Hematopoietic multipotent progenitor cell treated with erythropoietin and hydrocortisone succinate and interleukin-3 and kit ligand, for 8 days (in vitro differentiated cells): ENCODE results near the gene PLEKHG2.

Experiments used
- DNase-seq: peaks from one replicate; pipeline ENCODE4 v3.0.0-alpha.2; 2015

The PLEKHG2 gene

DNA sequence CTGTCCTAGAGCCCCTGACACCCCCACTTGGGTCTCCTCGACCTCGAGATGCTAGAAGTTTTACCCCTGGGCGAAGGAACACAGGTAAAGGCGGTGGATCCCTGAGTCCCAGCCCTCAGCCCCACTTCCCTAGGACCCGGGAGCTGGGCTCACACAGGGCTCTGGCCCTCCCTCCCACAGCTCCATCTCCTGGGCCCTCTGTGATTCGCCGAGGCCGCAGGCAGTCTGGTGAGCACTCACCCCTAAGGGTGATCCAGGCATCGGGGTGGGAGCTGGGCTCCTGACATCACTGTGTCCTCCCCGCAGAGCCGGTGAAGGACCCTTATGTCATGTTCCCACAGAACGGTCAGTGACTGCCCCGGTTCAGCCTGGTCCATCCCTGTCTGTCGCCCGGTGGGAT, 8.3 kb downstream of the PLEKHG2 start:
- no peak for DNase-seq

DNA sequence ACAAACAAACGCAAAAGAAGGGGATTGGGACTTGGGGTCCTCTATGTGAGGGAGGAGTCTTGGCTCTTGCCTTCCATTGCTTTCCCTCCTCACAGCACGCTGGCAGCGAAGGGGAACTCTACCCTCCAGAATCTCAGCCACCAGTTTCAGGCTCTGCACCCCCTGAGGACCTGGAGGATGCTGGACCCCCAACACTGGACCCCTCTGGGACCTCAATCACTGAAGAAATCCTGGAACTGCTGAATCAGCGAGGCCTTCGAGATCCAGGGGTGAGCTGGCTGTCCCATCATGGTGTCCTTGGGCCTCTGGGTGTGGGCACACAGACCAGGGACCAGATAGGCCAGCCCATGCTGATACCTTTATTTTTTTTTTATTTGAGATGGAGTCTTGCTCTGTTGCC, 9.6 kb downstream of the PLEKHG2 start:
- DNase-seq: no peak

DNA sequence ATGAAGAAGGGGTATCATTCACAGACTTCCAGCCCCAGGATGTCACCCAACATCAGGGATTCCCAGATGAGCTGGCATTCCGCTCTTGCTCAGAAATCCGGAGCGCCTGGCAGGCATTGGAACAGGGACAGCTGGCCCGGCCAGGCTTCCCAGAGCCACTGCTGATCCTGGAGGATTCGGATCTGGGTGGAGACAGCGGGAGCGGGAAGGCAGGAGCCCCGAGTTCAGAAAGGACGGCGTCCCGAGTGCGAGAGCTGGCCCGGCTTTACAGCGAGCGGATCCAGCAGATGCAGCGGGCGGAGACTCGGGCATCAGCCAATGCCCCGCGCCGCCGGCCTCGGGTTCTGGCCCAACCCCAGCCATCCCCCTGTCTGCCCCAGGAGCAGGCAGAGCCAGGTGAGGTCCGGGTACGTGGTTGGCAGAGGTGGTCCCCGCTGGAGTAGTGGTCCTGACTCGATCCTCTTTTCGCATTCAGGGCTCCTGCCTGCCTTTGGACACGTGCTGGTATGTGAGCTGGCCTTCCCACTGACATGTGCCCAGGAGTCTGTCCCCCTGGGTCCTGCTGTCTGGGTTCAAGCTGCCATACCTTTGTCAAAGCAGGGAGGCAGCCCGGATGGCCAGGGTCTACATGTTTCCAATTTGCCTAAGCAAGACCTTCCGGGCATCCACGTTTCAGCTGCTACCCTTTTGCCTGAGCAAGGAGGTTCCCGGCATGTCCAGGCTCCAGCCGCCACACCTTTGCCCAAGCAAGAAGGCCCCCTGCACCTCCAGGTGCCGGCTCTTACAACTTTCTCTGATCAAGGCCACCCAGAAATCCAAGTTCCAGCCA, 11.0 kb downstream of the PLEKHG2 start:
- DNase-seq: no peak

DNA sequence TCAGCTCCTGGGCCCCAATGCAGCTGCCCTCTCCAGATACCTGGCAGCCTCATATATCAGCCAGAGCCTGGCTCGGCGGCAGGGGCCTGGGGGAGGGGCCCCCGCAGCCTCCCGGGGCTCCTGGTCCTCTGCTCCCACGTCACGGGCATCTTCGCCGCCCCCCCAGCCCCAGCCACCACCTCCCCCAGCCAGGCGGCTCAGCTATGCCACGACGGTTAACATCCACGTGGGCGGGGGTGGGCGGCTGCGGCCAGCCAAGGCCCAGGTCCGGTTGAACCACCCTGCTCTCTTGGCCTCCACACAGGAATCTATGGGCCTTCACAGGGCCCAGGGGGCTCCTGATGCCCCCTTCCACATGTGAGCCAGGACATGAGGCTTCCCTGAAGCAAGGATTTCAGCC, 12.5 kb downstream of the PLEKHG2 start:
- no peak for DNase-seq

DNA sequence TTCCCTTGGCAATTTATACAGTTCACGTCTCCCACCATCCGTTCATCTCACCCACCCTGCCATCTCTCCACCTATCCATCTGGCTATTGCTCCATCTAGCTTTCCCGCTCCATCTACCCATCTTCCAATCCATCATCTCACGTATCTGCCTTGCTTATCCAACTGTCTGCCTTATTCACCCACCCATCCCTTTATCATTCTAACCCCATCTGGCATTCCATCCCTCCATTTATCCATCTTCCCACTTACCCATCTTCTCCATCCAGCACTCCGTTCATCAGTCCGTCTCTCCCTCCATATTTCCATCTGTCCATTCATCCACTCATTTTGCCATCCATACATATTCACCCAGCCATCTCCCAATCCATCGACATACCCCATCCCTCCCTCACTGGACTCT, 13.3 kb downstream of the PLEKHG2 start:
- no peak for DNase-seq

DNA sequence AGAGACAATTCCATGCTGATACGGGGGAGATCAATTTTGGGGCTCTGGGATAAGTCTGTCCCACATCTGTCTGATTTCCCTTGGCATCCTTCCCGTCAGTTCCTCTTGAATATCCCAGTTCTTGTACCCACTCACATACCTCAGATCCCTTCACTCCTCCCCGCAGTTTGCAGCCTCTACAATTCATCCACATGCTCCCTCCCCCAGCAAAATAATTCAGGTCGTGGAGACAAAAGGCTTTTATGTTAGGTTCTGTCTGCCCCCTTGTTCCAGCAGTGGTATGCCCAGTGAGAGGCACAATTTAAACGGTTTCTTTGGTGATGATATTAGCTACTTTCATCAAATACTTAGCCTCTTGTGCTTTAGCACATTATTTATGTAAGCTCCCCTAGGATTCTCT, 13.7 kb downstream of the PLEKHG2 start:
- DNase-seq: no peak

DNA sequence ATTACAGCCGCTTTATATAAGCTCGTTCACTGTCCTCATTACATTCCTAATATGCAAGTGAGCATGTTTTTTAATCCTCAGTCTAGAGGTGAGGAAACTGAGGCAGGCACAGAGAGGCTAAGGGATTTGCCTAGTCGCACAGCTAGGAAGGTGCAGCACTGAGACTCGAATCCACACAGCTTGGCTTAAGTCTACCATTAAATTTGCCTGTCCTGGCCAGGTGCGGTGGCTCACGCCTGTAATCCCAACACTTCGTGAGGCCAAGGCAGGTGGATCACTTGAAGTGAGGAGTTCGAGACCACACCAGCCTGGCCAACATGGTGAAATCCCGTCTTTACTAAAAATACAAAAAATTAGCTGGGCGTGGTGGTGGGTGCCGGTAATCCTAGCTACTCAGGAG, 15.2 kb downstream of the PLEKHG2 start:
- DNase-seq: no peak

DNA sequence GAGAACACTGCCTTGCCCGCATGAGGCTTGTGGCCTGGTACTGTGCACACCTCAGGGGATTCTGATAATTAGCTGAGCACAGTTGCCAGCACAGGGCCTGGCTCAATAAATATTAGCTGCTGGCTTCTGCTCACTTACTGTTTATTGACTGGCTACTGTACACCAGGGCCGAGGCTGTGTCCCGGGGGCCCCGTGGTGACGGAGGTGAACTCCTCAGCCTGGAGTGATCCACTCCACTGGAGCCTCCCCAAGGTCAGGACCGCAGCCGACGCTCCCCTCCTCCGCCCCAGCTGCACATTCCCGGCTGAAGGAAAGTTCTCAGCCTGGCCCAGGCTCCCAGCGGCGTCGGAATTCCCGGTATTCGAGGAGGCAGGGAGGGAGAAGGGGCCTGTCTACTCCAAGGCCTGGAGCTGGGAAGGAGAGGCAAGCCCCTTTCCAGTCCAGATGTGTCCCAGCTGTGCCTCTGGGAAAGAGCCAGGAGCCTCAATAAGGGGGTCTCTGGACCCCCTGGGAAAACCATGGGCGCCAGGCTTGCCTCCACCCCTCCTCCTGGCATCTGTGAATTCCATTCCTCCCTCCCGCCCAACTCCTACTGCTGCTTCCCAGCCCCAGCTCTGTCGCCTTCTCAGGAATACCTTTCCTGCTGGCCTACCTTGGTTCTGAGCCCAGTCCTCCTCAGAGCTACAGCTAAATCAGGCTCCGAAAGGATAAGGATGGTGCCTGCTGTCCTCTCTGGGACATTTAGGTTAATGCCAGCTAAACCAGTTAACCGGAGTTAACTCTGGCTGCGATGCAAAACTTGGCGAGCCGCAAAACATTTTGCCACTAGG, 16.0 kb downstream of the PLEKHG2 start:
- no peak for DNase-seq

DNA sequence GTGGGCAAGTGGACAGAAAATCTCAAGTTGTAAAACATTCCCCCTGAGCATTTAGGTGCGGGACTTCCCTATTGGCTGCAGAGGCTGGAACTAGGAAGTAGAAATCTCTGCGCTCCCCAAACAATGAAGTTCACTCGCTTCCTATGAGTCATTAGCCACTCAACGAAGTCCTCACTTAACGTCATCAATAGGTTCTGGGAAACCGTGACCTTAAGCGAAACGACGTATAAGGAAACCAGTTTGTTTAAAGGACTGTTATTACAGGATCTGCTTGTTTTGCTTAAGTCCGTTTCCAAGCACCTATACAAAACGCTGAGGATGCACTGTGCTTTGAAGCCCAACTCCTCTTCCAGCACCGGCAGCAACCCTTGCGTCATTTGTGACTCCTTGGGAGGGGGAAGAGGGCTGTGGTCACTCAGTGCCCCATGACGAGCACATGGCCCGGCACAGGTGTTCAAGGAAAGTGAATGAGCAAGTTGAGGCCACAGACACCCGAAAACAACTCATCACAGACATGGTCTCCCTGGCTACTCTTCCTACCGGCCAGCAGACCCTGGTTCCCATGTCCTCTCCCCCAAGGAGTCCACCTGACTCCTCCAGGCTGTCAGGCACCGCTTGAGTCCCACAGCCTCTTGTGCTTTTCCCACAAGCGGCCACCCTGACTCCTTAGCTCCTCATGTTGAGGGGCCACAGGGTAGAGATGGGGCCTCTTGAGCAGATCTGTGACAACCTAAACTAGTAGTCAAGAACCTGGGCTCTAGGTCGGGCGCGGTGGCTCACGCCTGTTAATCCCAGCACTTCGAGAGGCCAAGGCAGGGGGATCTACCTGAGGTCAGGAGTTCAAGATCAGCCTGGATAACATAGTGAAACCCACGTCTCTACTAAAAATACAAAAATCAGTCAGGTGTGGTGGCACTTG, 18.5 kb downstream of the PLEKHG2 start:
- DNase-seq: no peak

DNA sequence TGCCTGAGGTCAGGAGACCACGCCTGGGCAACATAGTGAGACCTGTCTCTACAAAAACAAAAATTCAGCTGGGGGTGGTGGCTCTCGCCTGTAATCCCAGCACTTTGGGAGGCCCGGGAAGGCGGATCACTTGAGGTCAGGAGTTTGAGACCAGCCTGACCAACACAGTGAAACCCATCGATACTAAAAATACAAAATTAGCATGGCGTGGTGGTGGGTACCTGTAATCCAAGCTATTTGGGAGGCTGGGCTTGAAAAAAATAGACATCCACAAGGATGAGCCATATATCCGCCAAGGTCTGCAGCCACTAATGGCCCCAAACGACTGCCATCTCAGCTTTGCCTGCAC, 20.2 kb downstream of the PLEKHG2 start:
- no peak for DNase-seq

DNA sequence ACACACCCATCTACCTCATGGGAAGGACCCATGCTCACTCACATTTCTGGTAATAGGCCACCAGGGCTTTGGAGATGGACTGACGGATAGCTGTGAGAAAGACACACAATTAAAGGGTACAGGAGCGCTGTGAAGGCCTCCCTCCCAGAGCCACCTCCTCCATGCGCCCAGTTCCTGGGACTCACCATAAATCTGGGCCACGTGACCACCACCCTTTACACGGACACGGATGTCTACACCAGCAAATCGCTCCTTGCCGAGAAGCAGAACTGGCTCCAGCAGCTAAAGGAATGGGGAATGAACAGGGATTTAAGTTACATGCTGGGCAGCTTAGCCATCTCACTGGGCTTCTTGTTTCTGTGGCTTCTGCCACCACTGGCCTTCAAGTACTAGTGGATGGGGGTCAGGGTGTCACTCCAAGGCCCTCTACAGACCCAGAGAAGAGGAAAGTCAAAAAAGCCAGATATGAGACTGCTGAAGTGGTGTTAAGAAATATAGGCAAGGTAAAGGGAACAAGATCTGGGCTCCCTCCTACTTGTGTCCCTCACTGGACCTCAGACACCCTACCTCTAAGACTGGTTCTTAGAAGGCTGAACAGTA, 21.1 kb downstream of the PLEKHG2 start:
- no peak for DNase-seq

DNA sequence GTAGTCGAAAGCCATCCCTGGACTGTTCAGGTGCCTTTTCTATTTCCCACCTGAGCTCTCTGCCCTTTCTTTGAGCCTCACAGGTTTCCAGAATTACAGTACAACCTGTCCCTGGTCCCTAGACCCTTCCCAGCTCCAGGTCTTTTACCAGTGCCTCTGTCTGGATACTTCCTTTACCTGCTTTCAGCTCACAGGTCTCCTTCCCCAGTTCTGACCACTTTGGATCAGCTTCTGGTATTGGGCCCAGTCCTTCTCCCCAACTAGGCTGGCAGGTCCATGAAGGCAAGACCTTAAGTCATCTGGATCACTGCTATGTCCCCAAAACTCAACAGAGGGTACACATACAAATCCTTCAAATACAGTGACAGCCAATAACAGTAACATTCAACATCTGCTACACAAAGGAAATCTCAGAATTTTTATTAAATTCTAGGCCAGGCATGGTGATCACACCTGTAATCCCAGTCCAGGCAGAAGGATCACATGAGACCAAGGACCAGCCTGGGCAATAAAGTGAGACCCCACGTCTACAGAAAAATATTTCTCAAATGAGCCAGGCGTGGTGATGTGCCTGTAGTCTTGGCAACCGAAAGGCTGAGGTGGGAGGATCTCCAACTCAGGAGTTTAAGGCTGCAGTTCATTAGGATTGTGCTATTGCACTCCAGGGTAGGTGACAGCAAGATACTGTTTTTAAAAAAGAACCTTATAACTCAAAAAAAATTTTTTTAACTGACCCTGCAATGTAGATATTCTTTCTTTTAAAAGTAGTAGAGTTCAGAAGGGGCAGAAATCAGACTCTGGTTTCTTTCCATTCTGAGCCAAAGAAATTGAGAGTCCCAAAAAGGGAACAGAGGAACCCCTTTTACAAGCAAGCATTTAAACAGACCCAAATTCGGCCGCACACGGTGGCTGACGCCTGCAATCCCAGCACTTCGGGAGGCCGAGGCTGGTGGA, 21.9 kb downstream of the PLEKHG2 start:
- no peak for DNase-seq

DNA sequence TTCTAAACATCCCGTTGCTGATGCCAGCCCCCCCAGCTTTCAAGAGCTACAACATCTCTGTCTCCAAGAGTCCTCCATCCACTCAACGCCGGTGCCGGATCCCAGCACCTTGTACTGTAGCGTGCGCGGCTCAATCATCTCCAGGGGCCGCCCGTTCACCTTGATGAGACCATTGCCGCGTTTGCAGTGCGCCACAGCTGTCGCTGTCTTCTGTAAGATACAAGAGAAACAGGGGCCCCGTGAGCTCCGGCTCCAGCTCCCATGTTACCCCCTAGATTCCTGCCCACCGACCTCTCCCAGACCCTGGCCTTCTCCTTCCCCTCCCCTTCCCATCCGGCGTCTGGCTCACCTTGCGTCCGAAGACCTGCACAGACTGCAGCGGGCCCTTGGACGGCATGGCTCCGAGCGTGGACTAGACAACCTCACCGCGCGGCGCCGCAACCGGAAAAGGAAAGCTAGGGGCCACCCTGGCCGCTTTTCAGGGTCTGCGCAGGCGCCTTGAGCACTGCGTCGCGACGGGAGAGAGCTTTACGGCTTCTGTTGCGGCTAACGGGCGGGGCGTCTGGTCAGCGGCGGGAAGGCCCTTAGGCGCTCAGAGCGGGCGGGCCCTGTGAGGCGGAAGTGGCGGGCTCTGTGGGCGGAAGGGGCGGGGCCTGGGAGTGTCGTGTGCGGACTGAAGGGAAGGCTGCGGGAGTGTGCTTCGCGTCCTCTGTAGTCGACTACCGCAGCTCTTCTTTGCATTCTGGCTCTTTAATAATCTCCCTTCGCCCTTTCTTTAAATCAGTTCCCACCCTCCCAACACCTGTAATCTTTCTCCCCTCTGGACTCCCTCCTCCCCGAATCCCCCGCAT, 23.3 kb downstream of the PLEKHG2 start, which contains the start of gene RPS16:
TSS of gene RPS16 (minus strand) at position 451 of the 851 bp plus-strand sequence. CDS start at position 397, 54 bp downstream.
- peak; percentile 98 for DNase-seq

DNA sequence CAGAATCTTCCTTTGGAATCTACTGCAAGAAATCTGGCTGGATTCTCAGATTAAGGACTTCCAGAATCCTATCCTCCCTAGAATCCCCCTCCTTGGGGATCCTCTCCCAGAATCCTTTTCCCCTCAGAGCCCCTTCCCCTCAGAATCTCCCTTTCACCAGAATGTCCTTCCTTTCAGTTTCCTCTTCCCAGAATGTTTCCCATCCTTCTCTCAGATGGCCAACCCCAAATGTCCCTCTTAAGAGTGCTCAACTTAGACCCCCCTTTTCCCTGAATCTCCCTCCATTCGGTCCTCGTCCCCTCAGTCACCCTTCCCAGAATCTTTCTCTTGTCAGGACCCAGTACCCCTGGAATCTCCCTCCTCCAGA, 23.9 kb downstream of the PLEKHG2 start:
- DNase-seq: no peak

DNA sequence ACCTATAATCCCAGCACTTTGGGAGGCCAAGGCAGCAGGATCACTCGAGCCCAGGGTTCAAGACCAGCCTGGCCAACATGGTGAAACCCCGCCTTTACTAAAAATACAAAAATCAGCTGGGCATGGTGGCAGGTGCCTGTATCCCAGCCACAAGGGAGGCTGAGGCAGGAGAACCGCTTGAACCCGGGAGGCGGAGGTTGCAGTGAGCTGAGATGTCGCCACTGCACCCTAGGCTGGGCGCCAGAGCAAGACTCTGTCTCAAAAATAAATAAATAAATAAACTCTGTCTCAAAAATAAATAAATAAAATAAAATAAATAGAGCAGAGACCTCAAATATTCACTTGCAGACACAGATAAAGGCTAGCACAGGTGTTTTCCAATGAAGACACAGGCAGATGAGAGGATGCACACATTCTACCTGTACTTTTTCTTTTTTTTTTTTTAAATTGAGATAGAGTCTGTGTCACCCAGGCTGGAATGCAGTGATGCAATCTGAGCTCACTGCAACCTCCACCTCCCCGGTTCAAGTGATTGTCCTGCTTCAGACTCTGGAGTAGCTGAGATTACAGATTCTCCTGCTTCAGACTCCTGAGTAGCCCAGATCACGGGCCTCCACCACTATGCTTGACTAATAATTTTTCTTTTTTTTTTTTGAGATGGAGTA, 25.9 kb downstream of the PLEKHG2 start:
- no peak for DNase-seq

DNA sequence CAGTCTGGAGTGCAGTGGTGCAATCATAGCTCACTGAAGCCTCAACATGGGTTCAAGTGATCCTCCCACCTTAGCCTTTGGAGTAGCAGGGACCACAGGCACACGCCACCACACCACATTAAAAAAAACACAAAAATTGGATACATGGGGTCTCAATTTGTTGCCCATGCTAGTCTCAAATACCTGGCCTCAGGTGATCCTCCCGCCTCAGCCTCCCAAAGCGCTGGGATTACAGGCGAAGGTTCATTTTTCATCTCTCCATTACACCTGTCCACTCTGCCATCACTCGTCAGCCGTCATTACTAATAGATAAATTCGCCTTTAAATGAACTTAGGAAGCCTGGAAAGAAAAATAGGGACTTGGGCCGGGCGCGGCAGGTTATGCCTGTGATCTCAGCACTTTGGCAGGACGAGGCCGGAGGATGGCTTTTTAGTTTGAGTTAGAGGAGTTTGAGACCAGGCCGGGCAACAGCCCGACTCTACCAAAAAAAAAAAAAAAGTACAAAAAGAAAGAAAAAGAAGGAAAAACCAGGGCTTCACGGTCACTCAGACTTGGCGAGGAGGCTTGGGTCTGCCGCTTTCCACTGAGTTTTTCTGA, 32.2 kb downstream of the PLEKHG2 start:
- no peak for DNase-seq

DNA sequence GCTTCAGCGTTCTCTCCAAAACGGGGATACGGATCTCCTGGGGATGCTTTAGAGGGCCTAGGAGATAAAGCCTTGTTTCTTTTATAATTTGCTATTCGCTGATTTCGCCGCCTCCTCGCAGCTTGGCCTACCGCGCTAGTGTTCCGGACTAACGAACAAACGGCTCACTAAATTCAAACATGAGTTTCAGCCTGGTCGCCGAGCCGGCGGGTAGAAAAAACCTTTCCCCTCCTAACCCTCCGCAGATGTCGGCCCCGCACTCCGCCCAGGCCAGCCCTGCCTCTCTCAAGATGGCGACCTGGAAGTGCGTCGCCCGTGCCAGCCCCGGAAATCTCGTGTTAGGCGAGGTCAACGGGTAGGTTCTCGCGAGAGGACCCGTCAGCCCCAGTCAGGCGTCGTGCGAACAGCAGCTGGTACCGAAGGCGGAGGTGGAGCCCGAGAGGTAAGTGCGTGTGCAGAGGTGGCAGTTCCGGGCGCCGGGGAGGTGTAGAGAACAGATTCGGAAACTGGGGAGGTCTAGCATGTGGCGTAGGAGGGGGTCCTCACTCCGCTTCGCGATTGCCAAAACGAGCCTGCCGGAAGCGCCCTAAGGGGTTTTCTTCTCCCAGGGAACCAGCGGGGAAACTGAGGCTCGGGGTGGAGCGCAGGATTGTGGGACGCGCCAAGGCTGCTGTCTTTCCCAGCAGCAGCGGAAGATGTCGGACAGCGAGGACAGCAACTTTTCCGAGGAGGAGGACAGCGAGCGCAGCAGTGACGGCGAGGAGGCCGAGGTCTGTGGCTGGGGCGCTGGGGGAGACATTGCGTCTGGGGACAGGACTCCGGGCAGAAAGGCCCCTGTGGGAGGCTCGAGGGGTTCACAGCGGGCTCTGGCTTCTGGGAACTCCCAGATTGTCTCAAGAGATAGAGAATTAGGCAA, 33.0 kb downstream of the PLEKHG2 start, which contains the start of gene SUPT5H:
TSS of gene SUPT5H (plus strand) at position 387 of the 916 bp plus-strand sequence. CDS start at position 696, 309 bp downstream.
- peak; percentile 98 for DNase-seq
